K562 (cell line): ENCODE data around the gene EPB41L4B. TPM values are rescaled to one million over a fixed set of nuclear protein-coding genes. Genes with fewer than 3 reads are reported as not detected.

Experiments used
- ATAC-seq: fragments of 200-7000 bp; cut with Tn5 transposase; 3 replicates; pipeline ENCODE4 v1.9.1; 2020; ENCODE audit warnings: moderate library complexity
- BruUV-seq: library from RNA; stranded (reverse); fragments of 400-500 nt; replicated peaks from 2 replicates; lab custom pipeline; 2021; lab: Mats Ljungman, UMichigan
- CTCF ChIA-PET: fragments of 300-600 bp; formaldehyde crosslinking; extraction: SDS; loops from one replicate; lab custom pipeline; 2021; ENCODE audit warnings: low intra/inter-chr PET ratio; lab: Yijun Ruan, JAX
- POLR2A ChIA-PET: fragments of 300-600, 350-650 bp; sonication (Branson Sonifier 250); formaldehyde crosslinking; extraction: SDS; loops from one replicate; lab custom pipeline; 2021; ENCODE audit warnings: antibody characterized with exemption, inconsistent platforms; lab: Yijun Ruan, JAX
- DNase-seq, 4 experiments: peaks; one replicate each; pipeline versions ENCODE4 v3.0.0 to v3.0.0-alpha.2; 2011 to 2018; ENCODE audit warnings: low spot score in 3 of 4, mixed read lengths in 3 of 4; ENCODE audit errors: extremely low read depth in 1 of 4
- FAIRE-seq: peaks from 2 replicates; lab custom pipeline; 2011; peaks lifted over from hg19 to GRCh38; lab: Jason Lieb, UNC
- H2AFZ ChIP-seq: 2 replicates; pipeline ENCODE4 v1.6.0; 2011; ENCODE audit warnings: low read depth, low read length, control low read depth, inconsistent platforms
- H3K27ac ChIP-seq: fragments of 200-600 bp; 3 replicates; pipeline ENCODE4 v1.8.0; 2011; ENCODE audit warnings: low read depth, mild to moderate bottlenecking, control low read depth, inconsistent platforms, low read length, moderate library complexity, mixed read lengths; ENCODE audit errors: extremely low read depth
- H3K27me3 ChIP-seq, 2 experiments: fragments of 300-600 bp in 1 of 2; 2 replicates in 1 of 2; 3 replicates in 1 of 2; pipeline versions ENCODE4 v1.6.0 to v1.8.0; 2011; ENCODE audit warnings: inconsistent platforms in 2 of 2, low read length in 2 of 2, mild to moderate bottlenecking in 1 of 2, mixed read lengths in 1 of 2, moderate library complexity in 1 of 2; ENCODE audit not compliant: control insufficient read depth in 2 of 2, insufficient read depth in 2 of 2
- H3K36me3 ChIP-seq: fragments of 300-600 bp; 3 replicates; pipeline ENCODE4 v1.8.0; 2011; ENCODE audit warnings: mild to moderate bottlenecking, low read length, inconsistent platforms; ENCODE audit not compliant: control insufficient read depth, insufficient read depth
- H3K4me1 ChIP-seq, 2 experiments: fragments of 200-600 bp in 1 of 2; replicated peaks in 1 of 2; 2 replicates in 1 of 2; 3 replicates in 1 of 2; pipeline versions ENCODE4 v1.5.1 to v1.8.0; 2011; ENCODE audit warnings: inconsistent platforms in 2 of 2, low read length in 2 of 2, mild to moderate bottlenecking in 1 of 2, mixed read lengths in 1 of 2, moderate library complexity in 1 of 2; ENCODE audit not compliant: control insufficient read depth in 2 of 2, insufficient read depth in 2 of 2
- H3K4me2 ChIP-seq: 2 replicates; pipeline ENCODE4 v1.6.1; 2011; ENCODE audit warnings: low read length, control low read depth, inconsistent platforms, mixed read lengths; ENCODE audit not compliant: insufficient read depth
- H3K4me3 ChIP-seq: fragments of 200-600 bp; sonication (generic), shearing (Covaris generic); 2 replicates; pipeline ENCODE4 v1.5.1; 2016; ENCODE audit warnings: control low read depth, inconsistent platforms
- H3K79me2 ChIP-seq: fragments of 200-600 bp; 3 replicates; pipeline ENCODE4 v1.8.0; 2011; ENCODE audit warnings: low read length, inconsistent platforms; ENCODE audit not compliant: control insufficient read depth, insufficient read depth
- H3K9ac ChIP-seq, 2 experiments: 2 replicates each; pipeline versions ENCODE4 v1.6.0 to v1.6.1; 2011; ENCODE audit warnings: low read depth in 2 of 2, low read length in 2 of 2, control low read depth in 1 of 2, inconsistent platforms in 1 of 2, mild to moderate bottlenecking in 1 of 2, mixed read lengths in 1 of 2; ENCODE audit not compliant: insufficient read depth in 1 of 2
- H3K9me1 ChIP-seq: one replicate; pipeline ENCODE4 v1.6.0; 2011; ENCODE audit warnings: inconsistent platforms, mild to moderate bottlenecking, low read length, moderate library complexity; ENCODE audit not compliant: control insufficient read depth, insufficient read depth
- H3K9me3 ChIP-seq: replicated peaks from 2 replicates; pipeline ENCODE4 v1.5.1; 2011; ENCODE audit warnings: low read depth, low read length, inconsistent platforms; ENCODE audit not compliant: control insufficient read depth, insufficient read depth
- H4K20me1 ChIP-seq: replicated peaks from 2 replicates; pipeline ENCODE4 v1.6.1; 2011; ENCODE audit warnings: low read length, inconsistent platforms, mixed read lengths; ENCODE audit not compliant: control insufficient read depth, insufficient read depth
- HEY1 ChIP-seq: fragments of 250-450 bp; sonication (Bioruptor Pico); IDR thresholded peaks from 2 replicates; pipeline ENCODE4 v1.5.0; 2020; ENCODE audit warnings: mild to moderate bottlenecking, moderate library complexity, borderline replicate concordance
- KDM5B ChIP-seq: fragments of 200-600 bp; sonication (generic); IDR thresholded peaks from 2 replicates; pipeline ENCODE4 v1.6.1; 2012; ENCODE audit warnings: low read depth, mild to moderate bottlenecking, moderate library complexity, low read length, control low read depth, inconsistent platforms; ENCODE audit not compliant: insufficient replicate concordance
- NRF1 ChIP-seq, 2 experiments: fragments of 450-650 bp; IDR thresholded peaks in 1 of 2; conservative IDR thresholded peaks in 1 of 2; 2 replicates each; pipeline ENCODE4 v1.6.1; 2014; ENCODE audit warnings: mild to moderate bottlenecking in 2 of 2
- RFX7 ChIP-seq: fragments of 250-450 bp; sonication (Bioruptor Pico); IDR thresholded peaks from 2 replicates; pipeline ENCODE4 v1.5.1; 2021; ENCODE audit warnings: mild to moderate bottlenecking
- SMAD4 ChIP-seq: fragments of 250-450 bp; sonication (Bioruptor Pico); conservative IDR thresholded peaks from 2 replicates; pipeline ENCODE4 v1.8.0; 2021; ENCODE audit warnings: inconsistent platforms, mild to moderate bottlenecking, moderate library complexity
- ZC3H8 ChIP-seq: fragments of 450-650 bp; IDR thresholded peaks from 2 replicates; pipeline ENCODE4 v1.6.1; 2017
- ZMIZ1 ChIP-seq, 2 experiments: fragments of 150-350 bp in 1 of 2; IDR thresholded peaks; 2 replicates each; pipeline ENCODE4 v1.6.1; 2012 to 2016; ENCODE audit warnings: low read depth in 2 of 2, low read length in 2 of 2, mild to moderate bottlenecking in 1 of 2, moderate library complexity in 1 of 2
- ZNF280B ChIP-seq: fragments of 250-450 bp; sonication (Bioruptor Pico); IDR thresholded peaks from 2 replicates; pipeline ENCODE4 v1.5.1; 2021; ENCODE audit warnings: mild to moderate bottlenecking
- ZNF395 ChIP-seq: fragments of 200-800 bp; sonication (Bioruptor generic); IDR thresholded peaks from 2 replicates; pipeline ENCODE4 v1.6.1; 2017; ENCODE audit warnings: missing genetic modification characterization, missing compliant biosample characterization
- ZNF561 ChIP-seq: fragments of 450-650 bp; formaldehyde crosslinking; conservative IDR thresholded peaks from 2 replicates; pipeline ENCODE4 v1.4.0; 2020; ENCODE audit warnings: mild to moderate bottlenecking, moderate library complexity
- ZNF740 ChIP-seq, 3 experiments: fragments of 200-800 bp in 1 of 3; sonication (Bioruptor generic) in 1 of 3; sonication (generic) in 1 of 3; formaldehyde crosslinking in 1 of 3; IDR thresholded peaks; 2 replicates each; pipeline versions ENCODE4 v1.6.1 to v1.8.0; 2016 to 2022; ENCODE audit warnings: mild to moderate bottlenecking in 2 of 3, missing compliant biosample characterization in 2 of 3, missing genetic modification characterization in 2 of 3, missing genetic modification reagents in 1 of 3
- WGBS: fragments of 100-300 bp; shearing (Covaris generic); methylation state at CpG from one replicate; pipeline ENCODE4 v1.1.6; 2016; ENCODE audit warnings: low coverage, mixed read lengths; ENCODE audit not compliant: insufficient coverage; ENCODE audit errors: missing lambda C conversion rate; 5-methylcytosine and 5-hydroxymethylcytosine counted together
- in situ Hi-C: fragments of 300-500 bp; cut with MboI; formaldehyde crosslinking; loops from 4 replicates; pipeline ENCODE4 v1.15.0; 2018; ENCODE audit warnings: inconsistent platforms, mixed read lengths
- intact Hi-C: fragments of 100-400 bp; cut with micrococcal nuclease; formaldehyde crosslinking; loops from 2 replicates; pipeline ENCODE4 v1.14.2; 2022
- polyA plus RNA-seq, 8 experiments: library from polyadenylated mRNA; depleted of rRNA in 4 of 8; stranded (reverse) in 5 of 8; unstranded in 3 of 8; fragments of >200 nt; fragmentation: Nextera tagmentation in 2 of 8; fragmentation: Illumina TruSeq in 1 of 8; extraction: Ambion mirVana in 2 of 8; extraction: Trizol in 1 of 8; gene quantifications; 2 replicates each; pipeline versions ENCODE4 v1.2.1 to v1.2.3, GENCODE V29; 2011 to 2014; ENCODE audit warnings: inconsistent platforms in 1 of 8, missing spikeins in 1 of 8
- total RNA-seq, 7 experiments: library from RNA; depleted of rRNA in 6 of 7; stranded (reverse); fragments of >200 nt in 6 of 7; fragmentation: Illumina TruSeq in 2 of 7; extraction: Trizol in 2 of 7; gene quantifications; 2 replicates each; pipeline versions ENCODE4 v1.2.1 to v1.2.3, GENCODE V29; 2011 to 2021; ENCODE audit warnings: low replicate concordance in 1 of 7

EPB41L4B gene
- total and polyA plus RNA-seq, 9 of the 15 experiments (the other 6 are each of a cell fraction or from before 2014, with no cell fraction given) = 0.09 to 0.38 (median 0.21) TPM

GRCh38 chr9:109360771-109361170 is 39.9 kb upstream of the EPB41L4B start:
- intact Hi-C loops = no loop called here
- in situ Hi-C loops = no loop called here
- POLR2A ChIA-PET = no interaction called here
- Histone ChIP-seq H3K9me3 (no peaks in the 10 kb centered on the region), H3K4me1 (no peaks in the 10 kb centered on the region), H3K27ac (no peak overlapping the region), H2AFZ (no peak overlapping the region), H3K9ac (no peak overlapping the region), H3K4me3 (no peak overlapping the region), H3K27me3 (peaks cover 14 to 23% of the 10 kb centered on the region in 2 experiments; a peak in 4 of 5 replicates), H3K4me2 (no peak overlapping the region), H3K36me3 (no peaks in the 10 kb centered on the region), H3K9me1 (no peaks in the 10 kb centered on the region), H3K79me2 (no peaks in the 10 kb centered on the region), H4K20me1 (no peaks in the 10 kb centered on the region)
- CTCF ChIA-PET = no interaction called here
- BruUV-seq = no TSS peak
- ATAC-seq = no peak
- no peak for DNase-seq
- TF ChIP-seq NRF1 (conservative IDR thresholded peaks at IDR 0.05 in 1 of 2, IDR thresholded peaks at IDR 0.05 in 1 of 2) (no peak), ZNF740 (CRISPR knock-in tag; IDR thresholded peaks at IDR 0.05) (no peak), ZNF740 (tag; IDR thresholded peaks at IDR 0.05) (no peak), ZNF280B (no peak), SMAD4 (CRISPR knock-in tag) (no peak), KDM5B (no peak), ZNF395 (CRISPR knock-in tag) (no peak), ZC3H8 (no peak), RFX7 (no peak), ZNF561 (CRISPR knock-in tag) (no peak), HEY1 (CRISPR knock-in tag) (no peak), ZMIZ1 (IDR thresholded peaks at IDR 0.05; ENCODE audit: low read depth in 2 of 2, low read length in 2 of 2) (no peak)
- no peak for FAIRE-seq
- WGBS = under 1% methylated on average over 5 of the region's 5 CpGs
